NT2/D1 (cell line): Measurements from ENCODE around the gene BICDL2.

ENCODE experiments used
- SUZ12 ChIP-seq: IDR thresholded peaks from 2 replicates; pipeline ENCODE4 v1.6.1; 2011; ENCODE audit not compliant: insufficient read length, insufficient read depth; ENCODE audit errors: extremely low read depth
- YY1 ChIP-seq: IDR thresholded peaks from 2 replicates; pipeline ENCODE4 v1.6.1; 2011; ENCODE audit not compliant: insufficient read length, insufficient read depth
- ZNF274 ChIP-seq: IDR thresholded peaks from 2 replicates; pipeline ENCODE4 v1.6.1; 2011; ENCODE audit warnings: mild to moderate bottlenecking, low read depth, low read length

- TF ChIP-seq YY1, result no peak
- TF ChIP-seq ZNF274, result no peak
- no peak for TF ChIP-seq SUZ12
Measured at GRCh38 chr16:2990891-2991290, 45.9 kb downstream of the BICDL2 start.
